BJ (cell line): ENCODE data around the gene TAAR1. TPM values are rescaled to one million over a fixed set of nuclear protein-coding genes. Genes with fewer than 3 reads are reported as not detected.
"Not testable (repeated sequence)": the region's sequence is repeated elsewhere in the genome, so short reads cannot be mapped to it uniquely, and the experiment has no call there.

ENCODE experiments used
- CTCF ChIA-PET: fragments of 350-600 bp; formaldehyde crosslinking; extraction: SDS; loops from one replicate; lab custom pipeline; 2021; ENCODE audit warnings: antibody characterized with exemption, inconsistent platforms; lab: Yijun Ruan, JAX
- POLR2A ChIA-PET: fragments of 300-600 bp; sonication (Branson Sonifier 250); formaldehyde crosslinking; extraction: SDS; loops from one replicate; lab custom pipeline; 2021; ENCODE audit warnings: antibody characterized with exemption; lab: Charles Lee
- DNase-seq: peaks from one replicate; pipeline ENCODE4 v3.0.0-alpha.2; 2011; ENCODE audit warnings: low read depth
- H3K27me3 ChIP-seq: 2 replicates; pipeline ENCODE4 v1.6.0; 2011; ENCODE audit warnings: low read length; ENCODE audit not compliant: control insufficient read depth, insufficient read depth
- H3K36me3 ChIP-seq: 2 replicates; pipeline ENCODE4 v1.5.1; 2011; ENCODE audit warnings: low read length; ENCODE audit not compliant: control insufficient read depth, insufficient read depth
- H3K4me3 ChIP-seq: 2 replicates; pipeline ENCODE4 v1.5.1; 2011; ENCODE audit warnings: low read depth, mild to moderate bottlenecking, control low read depth, low read length
- CTCF ChIP-seq: IDR thresholded peaks from 2 replicates; pipeline ENCODE4 v1.5.1; 2011; ENCODE audit warnings: low read depth, mild to moderate bottlenecking, control low read depth, inconsistent platforms, low read length, moderate library complexity; ENCODE audit not compliant: insufficient read depth
- polyA minus RNA-seq: library from RNA; depleted of rRNA, polyadenylated mRNA; stranded (reverse); fragments of >200 nt; gene quantifications from 2 replicates; pipeline ENCODE4 v1.2.3, GENCODE V29; 2011; rRNA and poly(A)+ RNA removed
- polyA plus RNA-seq: library from polyadenylated mRNA; depleted of rRNA; stranded (reverse); fragments of >200 nt; gene quantifications from 2 replicates; pipeline ENCODE4 v1.2.3, GENCODE V29; 2011; rRNA removed

The TAAR1 gene
- polyA plus RNA-seq (not detected in 2 replicates), polyA minus RNA-seq (not detected in 2 replicates)

- Histone ChIP-seq H3K36me3 (no peaks in the 10 kb centered on the region), H3K4me3 (no peak within 1 kb of the TSS), H3K27me3 (no peaks in the 10 kb centered on the region)
- no peak for TF ChIP-seq CTCF
- ChIA-PET CTCF (interaction anchor here (1.6 kb wide), 1 partner anchor 379 kb away, joined by 4 read pairs; no protein-coding TSS in a partner anchor), POLR2A (no interaction called here)
- DNase-seq = no peak
Measured at GRCh38 chr6:132659082-132659481, at the start of gene TAAR1. Gene TAAR1 (minus strand): TSS chr6:132659182. CDS start chr6:132646003, 13,179 bp downstream.

GRCh38 chr6:132708771-132709170 is 49.8 kb upstream of the TAAR1 start:
- ChIA-PET CTCF (no interaction called here), POLR2A (no interaction called here)
- no peaks in the 10 kb centered on the region for H3K36me3 ChIP-seq
- DNase-seq = no peak
- H3K27me3 ChIP-seq = no peaks in the 10 kb centered on the region
- no peak for TF ChIP-seq CTCF
- no peak overlapping the region for H3K4me3 ChIP-seq

GRCh38 chr6:132708002-132708401 is 49.0 kb upstream of the TAAR1 start:
- TF ChIP-seq CTCF = no peak
- H3K4me3 ChIP-seq = no peak overlapping the region
- DNase-seq = no peak
- CTCF ChIA-PET = no interaction called here
- POLR2A ChIA-PET = no interaction called here
- no peaks in the 10 kb centered on the region for H3K36me3 ChIP-seq
- no peaks in the 10 kb centered on the region for H3K27me3 ChIP-seq

GRCh38 chr6:132706756-132707155 is 47.8 kb upstream of the TAAR1 start:
- DNase-seq, H3K36me3 ChIP-seq, H3K4me3 ChIP-seq, POLR2A ChIA-PET, CTCF ChIA-PET, H3K27me3 ChIP-seq: not testable (repeated sequence)

- DNase-seq = no peak
- ChIA-PET CTCF (interaction anchor here (1.2 kb wide), 1 partner anchor 14 kb away, joined by 3 read pairs; no protein-coding TSS in a partner anchor), POLR2A (no interaction called here)
- no peak for TF ChIP-seq CTCF
- no peaks in the 10 kb centered on the region for H3K27me3 ChIP-seq
- no peak overlapping the region for H3K4me3 ChIP-seq
- no peaks in the 10 kb centered on the region for H3K36me3 ChIP-seq
Measured at GRCh38 chr6:132703936-132704335, 45.0 kb upstream of the TAAR1 start.

- ChIA-PET POLR2A (no interaction called here), CTCF (no interaction called here)
- H3K4me3 ChIP-seq = no peak overlapping the region
- TF ChIP-seq CTCF = no peak
- no peaks in the 10 kb centered on the region for H3K27me3 ChIP-seq
- H3K36me3 ChIP-seq = no peaks in the 10 kb centered on the region
- no peak for DNase-seq
Measured at GRCh38 chr6:132698608-132699007, 39.6 kb upstream of the TAAR1 start.
